Tibial nerve (tissue), 3 donors: ENCODE measurements around the gene PRSS48.

Experiments
- POLR2A ChIP-seq, 2 donors: fragments of 450-650 bp; IDR thresholded peaks; one replicate each; pipeline ENCODE4 v1.6.1; 2017; ENCODE audit warnings: antibody characterized with exemption in 2 of 2, mild to moderate bottlenecking in 2 of 2, moderate library complexity in 2 of 2
- TF ChIP-seq, protein P1 (sequence below), 5 experiments: fragments of 200-600 bp in 3 of 5; fragments of 450-650 bp in 2 of 5; sonication (generic) in 3 of 5; IDR thresholded peaks; one replicate each; pipeline ENCODE4 v1.5.1; 2016 to 2019; ENCODE audit warnings: antibody characterized with exemption in 5 of 5, mild to moderate bottlenecking in 3 of 5, moderate library complexity in 2 of 5

DNA sequence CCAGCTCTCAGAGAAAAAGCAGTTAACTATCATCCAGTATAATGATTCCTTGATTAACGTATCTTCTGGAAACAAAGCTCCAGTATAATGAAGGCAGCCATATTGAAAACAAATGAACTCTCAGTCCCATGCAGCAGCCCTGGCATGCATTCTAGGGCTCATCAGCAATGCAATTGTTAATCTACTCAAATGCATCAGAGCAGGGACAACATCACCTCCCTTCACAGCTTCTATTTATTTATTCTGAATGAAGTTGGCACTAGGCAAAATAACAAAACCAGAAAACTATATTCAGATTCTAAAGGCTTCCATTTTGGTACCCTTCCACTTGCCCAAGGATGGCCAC, 37.0 kb downstream of the PRSS48 start:
- TF ChIP-seq POLR2A (IDR thresholded peaks at IDR 0.05): no peak
- TF ChIP-seq, protein P1, sequence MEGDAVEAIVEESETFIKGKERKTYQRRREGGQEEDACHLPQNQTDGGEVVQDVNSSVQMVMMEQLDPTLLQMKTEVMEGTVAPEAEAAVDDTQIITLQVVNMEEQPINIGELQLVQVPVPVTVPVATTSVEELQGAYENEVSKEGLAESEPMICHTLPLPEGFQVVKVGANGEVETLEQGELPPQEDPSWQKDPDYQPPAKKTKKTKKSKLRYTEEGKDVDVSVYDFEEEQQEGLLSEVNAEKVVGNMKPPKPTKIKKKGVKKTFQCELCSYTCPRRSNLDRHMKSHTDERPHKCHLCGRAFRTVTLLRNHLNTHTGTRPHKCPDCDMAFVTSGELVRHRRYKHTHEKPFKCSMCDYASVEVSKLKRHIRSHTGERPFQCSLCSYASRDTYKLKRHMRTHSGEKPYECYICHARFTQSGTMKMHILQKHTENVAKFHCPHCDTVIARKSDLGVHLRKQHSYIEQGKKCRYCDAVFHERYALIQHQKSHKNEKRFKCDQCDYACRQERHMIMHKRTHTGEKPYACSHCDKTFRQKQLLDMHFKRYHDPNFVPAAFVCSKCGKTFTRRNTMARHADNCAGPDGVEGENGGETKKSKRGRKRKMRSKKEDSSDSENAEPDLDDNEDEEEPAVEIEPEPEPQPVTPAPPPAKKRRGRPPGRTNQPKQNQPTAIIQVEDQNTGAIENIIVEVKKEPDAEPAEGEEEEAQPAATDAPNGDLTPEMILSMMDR (IDR thresholded peaks at IDR 0.05): no peak
